Measurements from ENCODE around the gene SMIM13.
A peak's percentile ranks its signal among the peaks of the same experiment; 100 is the strongest.

The SMIM13 gene

DNA sequence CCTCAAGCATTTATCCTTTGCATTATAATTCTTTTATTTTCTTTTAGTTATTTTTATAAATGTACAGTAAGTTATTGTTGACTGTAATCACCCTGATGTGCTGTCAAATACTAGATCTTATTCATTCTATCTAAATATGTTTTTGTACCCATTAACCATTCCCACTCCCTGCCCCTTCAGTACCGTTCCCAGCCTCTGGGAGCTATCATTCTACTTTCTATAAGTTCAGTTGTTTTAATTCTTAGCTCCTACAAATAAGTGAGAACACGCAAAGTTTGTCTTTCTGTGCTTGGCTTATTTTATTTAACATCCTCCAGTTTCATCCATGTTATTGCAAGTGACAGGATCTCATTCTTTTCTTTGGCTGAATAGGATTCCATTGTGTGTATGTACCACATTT lies 30.3 kb downstream of the SMIM13 start:
- DNase-seq, result no peak

DNA sequence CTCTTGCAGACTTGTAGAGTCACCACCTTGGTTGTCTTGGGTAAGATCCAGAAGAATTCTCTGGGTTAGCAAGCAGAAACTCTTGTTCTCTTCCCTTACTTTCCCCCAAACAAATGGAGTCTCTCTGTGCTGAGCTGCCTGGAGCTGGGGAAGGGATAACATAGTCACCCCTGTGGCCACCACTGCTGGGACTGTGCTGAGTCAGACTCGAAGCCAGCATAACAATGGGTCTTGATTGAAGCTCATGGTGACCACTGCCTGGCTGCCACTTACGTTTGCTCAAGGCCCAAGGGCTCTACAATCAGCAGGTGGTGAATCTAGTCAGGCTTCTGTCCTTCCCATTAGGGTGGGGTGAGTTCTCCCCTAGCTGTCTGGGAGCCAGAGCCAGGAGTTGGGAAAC lies 33.2 kb downstream of the SMIM13 start:
- DNase-seq, result peak; percentile 34

DNA sequence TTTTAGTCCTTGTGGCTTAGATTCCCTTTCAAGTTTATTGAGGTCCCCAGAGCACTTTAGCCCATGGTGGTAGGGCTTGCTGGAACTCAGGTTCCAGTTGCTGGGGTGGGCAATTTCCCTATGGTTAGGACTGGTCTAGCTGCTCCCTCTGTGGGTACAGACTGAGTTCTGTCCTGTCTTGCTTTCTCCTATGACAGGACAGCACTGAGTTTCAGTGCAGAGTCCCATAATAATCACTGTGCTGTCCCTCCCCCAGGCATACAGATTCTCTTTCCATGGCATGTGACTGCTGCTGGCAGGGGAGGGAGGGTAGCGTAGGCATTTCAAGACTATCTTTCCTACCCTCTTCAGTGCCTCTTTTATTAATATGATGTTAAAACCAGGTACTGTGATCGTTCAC lies 35.0 kb downstream of the SMIM13 start:
- DNase-seq, result no peak

DNA sequence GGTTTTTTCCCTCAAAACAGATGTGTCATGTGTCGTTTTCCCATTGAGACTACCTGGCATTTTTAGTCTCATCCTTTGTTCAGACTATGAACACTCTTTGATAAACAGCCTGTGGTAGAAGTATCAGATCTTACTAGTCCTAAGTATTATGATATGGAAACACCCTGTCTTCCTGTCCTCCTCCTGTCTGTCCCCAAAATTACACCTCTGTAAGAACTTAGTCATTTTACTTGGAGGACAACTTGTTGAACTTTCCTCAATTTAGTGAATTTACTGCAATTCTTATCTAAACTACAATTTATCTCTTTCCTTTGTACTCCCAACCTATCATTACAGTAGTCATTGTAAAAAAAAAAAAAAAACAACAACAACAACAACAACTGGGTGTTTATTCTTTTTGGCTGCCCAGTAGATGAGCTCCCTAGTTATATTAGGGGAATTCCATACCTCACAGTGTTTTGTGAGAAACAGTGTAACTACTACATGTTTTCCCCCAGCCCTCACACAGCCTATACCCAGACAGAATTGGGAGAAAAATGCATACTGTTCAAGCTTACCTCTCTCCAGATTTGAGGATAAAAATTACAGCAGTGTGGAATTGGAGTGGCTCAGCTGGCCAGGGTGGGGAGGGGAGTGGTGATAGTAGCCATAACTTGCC lies 36.4 kb downstream of the SMIM13 start:
- DNase-seq, result no peak

DNA sequence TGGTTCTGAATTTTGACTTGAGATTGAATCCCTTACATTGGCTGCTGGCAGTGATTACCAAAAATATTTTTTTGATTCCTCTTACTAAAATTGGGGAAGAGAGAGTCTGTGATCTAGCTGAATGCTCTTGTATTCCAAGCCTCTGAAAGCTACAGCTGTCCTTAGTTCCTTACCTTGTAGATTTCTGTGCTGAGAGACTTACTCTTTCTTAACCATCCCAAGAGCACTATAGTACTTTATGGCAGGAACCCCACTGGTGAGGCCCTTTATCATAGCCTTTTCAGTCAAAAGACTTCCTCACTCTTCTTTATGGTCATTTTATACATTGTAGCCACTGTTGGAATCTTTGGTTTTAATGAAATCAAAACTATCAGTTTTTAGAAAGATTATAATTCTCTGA lies 37.0 kb downstream of the SMIM13 start:
- DNase-seq, result no peak

DNA sequence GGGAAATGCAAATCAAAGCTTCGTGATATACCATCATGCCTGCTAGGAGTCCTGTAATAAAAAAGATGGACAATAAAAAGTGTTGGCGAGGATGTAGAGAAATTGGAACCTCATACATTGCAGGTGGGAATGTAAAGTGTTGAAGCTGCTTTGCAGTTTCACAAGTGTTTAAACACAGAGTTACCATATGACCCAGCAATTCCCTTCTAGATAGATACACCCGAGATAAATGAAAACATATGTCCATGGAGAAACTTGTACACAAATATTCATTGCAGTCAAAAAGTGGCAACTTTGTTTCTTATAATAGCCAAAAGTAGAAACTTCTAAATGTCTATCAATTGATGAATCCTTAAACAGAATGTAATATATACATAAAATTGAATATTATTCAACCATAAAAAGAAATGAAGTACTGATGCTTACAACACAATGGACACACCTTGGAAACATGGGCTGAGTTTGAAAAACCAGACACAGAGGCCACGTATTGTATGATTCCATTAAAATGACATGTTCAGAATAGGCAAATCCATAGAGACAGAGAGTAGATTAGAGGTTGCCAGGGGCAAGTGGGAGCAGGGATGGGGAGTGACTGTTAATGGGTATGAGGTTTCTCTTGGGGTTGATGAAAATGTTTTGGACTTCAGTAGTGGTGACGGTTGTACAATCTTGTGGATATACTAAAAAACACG lies 38.7 kb downstream of the SMIM13 start:
- no peak for DNase-seq

DNA sequence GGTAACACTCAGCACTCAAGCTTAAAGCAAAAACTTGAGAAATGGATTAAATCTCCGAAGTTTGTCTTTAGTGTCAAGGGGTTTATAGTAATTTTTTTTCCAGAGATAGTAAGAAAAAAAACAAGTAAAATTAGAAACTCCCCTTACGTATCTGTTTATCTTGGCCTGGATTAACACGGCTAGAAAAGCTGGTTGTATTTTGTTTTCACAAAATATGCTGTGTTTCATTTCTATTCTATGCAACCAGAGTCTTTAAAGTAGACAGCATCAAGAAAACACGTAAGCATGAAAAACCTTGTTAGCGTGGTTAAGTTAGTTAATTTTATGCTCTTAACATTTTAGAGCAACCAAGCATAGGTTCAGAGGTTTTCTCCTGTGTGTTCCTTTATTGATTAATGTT lies 39.6 kb downstream of the SMIM13 start:
- DNase-seq, result no peak

DNA sequence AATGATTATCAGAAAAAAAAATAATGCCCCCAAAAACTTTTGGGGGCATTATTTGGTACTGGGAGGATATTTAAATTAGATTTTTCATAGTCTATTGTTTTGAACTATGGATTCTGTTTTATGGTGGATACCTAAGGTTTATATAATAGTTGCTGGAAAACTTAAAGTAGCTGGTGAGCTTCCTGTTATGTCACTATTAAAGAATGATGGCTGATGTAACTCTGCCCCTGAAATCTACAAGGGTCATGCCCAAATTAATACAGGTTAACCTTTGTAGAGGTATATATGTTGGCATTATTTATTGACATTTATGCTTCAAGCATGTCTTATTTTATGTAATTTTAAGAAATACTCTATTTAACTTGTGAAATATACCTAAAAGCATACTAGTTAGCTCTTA lies 43.2 kb downstream of the SMIM13 start:
- no peak for DNase-seq

DNA sequence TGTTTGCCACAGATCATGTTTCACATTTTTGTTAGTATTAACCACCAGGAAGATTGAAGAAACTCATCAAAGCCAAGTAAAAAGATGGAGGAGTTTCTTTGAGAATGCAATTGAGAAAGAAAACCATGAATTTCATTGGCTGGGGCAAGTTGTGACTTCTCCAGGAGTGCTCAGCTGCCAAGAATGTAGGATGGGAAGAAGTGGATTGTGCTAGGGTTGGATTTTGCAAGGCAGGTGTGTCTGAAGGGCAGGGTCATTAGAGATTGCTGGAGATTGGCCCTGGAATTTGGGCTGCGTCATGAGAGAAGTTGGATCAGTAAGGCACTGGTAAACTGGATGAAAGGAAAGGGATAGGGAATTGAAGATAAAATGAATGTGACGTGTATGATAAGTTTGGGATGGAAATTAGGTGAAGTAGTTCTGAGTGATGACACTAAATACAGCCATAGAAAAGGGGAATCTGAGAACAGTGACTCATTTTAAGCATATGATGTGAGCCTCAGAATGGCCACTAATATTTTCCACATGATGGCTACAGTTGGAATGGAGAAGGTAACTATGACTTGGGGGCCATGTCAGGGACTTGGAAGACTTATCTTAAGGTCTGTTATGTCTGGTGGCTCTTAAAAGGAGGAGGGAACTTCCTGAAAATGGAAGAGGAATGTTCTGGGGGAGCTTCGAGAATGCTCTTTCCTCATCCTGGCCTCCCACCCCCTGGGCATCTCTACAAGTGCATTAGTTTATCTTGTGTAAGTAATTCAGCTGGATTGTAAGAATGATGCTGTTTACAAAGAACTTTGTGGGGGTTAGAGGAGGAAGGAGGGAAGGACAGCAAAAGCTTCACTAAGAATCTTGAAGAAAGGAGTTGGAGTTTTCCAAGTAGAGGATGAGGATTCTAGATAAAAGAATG lies 45.7 kb downstream of the SMIM13 start:
- no peak for DNase-seq

DNA sequence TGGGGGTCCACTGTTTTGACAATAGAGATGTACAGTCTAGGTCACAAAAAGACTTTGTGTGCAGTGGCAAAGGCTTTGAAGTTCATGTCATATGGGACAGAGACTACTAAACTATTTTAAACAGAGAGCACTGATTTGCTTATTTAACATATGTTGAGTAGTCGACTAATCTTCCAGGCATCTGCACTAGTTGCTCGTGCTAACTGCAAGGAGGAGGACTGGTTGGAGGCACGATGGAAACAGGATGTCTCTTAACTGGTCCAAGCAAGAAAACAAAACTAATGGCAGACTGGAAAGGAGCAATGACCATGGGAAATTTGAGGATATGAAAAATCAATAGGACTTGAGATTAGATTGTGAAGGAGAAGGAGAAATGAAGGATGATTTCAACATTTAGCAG lies 46.4 kb downstream of the SMIM13 start:
- no peak for DNase-seq

DNA sequence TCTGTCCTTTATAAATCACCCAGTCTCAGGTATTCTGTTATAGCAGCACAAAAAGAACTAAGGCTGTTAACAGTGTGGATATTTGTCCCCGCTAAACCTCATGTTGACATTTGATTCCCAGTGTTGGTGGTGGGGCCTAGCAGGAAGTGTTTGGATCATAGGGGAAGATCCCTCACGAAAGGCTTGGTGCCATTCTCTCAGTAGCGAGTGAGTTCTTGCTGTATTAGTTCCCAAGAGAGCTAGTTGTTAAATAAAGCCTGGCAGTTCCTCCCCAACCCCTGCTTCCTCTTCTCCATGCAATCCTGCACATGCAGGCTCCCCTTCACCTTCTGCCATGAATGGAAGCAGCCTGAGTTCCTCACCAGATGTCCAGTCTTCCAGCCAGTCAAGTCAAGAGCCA lies 47.7 kb downstream of the SMIM13 start:
- no peak for DNase-seq

DNA sequence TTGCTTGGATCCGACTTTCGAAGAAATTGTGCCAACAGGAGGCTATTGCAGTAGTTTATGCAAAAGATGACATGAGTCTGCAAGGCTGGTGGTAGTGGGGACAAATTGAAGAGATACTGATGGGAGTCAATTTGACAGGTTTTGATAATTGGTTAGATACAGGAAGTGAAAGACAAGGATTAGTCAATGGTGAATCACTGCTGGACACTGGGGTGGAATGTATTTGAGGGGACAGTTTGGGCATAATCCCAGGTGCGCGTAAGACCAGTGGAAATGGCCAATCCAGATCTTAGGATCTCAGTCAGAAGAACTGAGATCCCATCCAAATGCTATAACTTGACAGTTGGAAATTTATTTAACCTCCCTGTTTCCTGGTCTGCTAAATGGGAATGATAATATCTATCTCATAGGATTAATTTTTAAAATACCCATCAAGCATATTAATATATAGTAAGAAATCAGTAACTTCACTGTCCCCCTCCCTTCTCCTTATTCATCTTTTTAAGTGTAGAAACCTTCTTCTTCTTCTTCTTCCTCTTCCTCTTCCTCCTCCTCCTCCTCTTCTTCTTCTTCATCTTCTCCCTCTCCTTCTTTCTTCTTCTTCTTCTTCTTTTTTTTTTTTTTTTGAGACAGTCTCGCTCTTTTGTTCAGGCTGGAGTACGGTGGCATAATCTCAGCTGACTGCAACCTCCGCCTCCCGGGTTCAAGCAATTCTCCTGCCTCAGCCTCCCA lies 48.8 kb downstream of the SMIM13 start:
- no peak for DNase-seq

DNA sequence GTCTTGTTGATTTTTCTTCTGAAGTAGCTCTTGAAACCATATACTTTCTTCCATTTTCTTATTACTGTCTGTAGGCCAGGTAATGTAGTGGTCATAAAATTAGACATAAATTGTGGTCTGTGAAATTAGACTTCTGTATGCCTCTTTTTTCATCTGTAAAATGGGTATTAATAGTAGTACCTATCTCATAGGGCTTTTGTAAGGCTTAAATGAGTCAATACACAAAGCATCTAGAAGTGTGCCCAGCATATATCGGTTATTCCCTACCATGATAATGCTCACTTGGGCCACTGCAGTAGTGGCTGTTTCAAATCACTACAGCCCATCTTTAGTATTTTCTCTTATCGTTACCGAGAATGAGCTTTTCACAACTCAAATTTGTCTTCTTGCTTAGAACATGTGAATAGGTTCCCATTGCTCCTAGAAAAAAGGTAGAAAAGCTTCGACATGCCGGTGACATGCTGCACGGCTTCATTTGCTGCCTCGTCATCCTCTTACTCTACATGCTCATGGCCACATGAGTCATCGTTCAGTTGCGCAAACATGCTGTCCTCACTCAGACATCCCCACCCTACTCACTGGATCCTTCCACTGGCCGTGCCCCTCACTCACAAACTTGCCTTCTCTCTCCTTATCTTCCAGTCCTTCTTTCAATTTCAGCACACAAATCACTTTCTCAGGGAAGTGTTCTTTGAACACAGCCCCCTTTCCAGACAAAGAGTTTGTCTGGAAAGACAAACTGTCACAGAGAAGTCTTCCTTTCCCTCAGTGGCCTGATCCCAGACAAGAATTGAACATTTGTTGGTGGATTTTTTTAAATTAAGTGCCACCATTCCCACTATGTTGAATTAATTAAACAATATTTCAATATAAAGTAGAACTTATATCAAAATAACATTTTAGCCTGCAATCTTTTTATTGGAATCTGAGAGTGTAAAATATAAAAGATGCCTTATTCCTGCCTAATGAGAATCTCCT lies 50.0 kb downstream of the SMIM13 start:
- DNase-seq, result peak; percentile 21

DNA sequence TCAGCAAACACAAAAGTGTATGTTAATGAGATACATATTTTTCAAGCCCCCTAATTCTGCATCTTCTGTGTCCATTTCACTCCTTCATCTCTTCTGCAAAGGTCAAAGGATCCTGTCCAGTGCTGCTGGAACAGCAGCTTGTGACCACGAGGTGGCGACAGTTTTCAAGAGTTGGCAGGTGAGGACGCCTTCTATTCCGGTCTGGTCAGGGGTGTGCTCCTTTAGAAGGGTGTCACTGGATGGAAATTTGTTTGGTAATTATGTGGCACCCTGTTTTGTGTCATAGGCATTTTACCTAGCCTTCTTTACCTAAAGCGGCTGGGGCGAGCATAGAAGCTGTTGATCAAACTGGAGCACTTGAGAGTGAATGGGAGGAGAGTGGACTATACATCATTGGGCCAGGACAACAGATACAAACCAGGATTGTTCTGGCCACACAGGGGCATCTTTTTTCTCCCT lies 50.8 kb downstream of the SMIM13 start:
- DNase-seq, result peak; percentile 75

DNA sequence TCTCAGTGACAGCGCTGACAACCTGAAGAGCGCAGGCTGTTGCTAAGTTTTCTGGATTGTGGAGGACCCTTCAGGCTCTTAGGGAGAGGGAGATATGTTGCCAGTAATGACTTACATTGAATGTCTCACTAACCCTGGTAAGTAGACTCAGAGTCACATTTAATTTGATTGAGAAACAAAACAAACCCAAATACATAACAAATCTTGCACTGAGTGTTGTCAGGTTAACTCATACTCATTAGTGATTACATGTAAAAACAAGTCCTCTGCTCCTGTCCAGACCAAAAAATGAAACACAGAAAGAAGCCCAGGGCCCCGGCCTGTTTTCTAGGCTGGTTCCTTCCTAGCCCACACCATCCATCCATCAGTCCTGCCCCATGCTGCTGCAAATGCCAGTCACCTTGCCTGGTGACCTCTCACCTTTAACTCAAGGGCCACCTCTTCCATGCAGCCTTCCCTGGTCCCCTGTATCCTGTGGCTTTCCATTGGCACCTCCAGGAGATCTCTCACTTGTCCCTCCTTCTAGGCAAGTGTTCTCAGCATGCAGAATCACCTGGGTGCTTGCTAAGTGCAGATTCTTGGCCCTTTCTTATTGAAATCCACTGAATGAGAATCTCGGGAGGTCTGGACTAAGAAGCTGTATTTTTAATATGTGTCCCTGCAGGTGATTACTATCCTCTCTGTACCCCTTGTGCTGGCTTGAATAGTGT lies 52.6 kb downstream of the SMIM13 start:
- no peak for DNase-seq

DNA sequence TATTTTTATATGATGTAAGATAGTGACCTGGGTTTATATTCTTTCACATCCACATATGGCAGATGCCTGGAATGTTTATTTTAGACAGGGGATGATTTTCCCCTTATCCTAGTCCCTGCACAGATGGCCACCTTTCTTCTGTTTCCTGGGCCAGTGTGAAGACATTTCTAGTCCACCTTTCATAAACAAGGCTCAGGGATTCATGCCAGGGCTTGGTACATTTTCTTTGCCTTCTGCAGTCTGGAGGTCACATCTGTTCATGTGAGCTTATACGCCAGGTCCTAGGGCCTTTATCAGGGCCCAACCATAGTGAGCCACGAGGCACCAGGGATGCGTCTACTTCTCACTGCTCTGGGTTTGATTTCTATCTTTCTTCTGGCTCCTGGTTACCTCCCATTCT lies 55.9 kb downstream of the SMIM13 start:
- DNase-seq, result peak; percentile 35

DNA sequence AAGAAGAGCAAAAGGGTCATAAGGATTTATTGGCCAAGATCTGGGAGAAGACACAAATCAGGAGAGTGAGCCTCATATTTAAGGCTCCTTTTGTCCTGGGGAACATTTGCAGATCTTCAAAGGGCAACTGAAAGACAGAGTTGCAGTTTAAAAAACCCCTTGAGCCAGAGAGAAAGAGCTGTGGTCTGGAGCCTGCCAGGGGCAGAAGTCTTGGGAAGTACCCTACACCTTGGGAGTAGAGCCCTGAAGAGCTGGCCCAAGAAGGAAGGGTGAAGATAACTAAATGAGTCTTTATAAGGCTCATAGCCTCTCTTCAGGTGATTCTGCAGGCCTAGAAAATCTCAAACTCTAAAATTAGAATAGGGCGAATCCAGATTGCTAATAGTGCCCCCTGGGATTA lies 57.9 kb downstream of the SMIM13 start:
- DNase-seq, result no peak

DNA sequence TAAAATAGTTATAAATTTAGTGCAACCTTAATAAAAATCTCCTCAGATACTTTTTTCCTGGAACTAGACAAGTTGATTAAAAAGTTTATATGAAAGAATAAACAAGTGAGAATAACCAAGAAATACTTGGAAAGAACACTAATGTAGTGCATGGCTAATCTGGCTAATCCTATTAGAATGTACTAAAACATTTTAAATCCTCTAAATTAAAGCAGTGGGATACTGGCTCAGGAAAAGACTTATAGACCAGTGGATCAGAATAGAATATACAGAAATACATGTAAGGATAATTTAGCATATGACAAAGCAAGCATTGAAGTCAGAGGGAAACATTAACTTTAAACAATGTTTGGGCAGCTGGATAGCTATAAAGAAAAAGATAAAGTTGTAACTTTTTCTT lies 58.9 kb downstream of the SMIM13 start:
- no peak for DNase-seq

DNA sequence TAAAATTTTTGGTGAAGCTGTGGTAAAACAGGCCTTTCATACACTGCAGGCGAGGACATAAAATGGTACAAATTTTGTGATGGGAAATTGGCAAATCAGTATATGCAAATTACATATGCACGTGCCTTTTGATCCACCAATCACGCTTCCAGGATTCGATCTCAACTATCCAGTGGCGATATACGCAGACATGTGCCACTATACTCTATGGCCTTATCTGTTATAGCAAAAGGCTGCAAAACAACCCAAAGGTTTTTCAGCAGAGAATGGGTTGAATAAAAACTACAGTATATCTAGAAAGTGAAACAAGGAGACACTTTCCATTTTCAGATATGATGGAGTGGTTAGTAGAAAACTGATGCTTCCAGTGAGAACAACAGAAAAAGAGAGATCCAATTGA lies 59.8 kb downstream of the SMIM13 start:
- no peak for DNase-seq

DNA sequence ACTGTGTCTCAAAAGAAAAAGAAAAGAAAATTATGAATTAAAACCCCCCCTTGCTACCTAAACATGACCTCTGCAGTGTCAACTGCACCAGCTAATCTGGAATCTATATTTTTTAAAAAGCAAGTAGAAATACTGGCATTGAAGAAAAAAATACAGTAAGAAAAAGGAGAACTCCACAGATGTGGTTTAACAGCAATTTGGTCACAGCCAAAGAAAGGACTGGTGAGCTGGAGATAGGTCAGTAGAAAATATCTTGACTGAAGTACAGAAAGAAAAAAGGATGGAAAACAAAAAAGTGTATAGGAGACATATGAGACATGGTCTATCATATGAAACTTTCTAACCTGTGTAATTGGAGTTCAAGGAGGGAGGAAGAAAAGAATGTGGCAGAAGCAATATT lies 62.0 kb downstream of the SMIM13 start:
- DNase-seq, result no peak

DNA sequence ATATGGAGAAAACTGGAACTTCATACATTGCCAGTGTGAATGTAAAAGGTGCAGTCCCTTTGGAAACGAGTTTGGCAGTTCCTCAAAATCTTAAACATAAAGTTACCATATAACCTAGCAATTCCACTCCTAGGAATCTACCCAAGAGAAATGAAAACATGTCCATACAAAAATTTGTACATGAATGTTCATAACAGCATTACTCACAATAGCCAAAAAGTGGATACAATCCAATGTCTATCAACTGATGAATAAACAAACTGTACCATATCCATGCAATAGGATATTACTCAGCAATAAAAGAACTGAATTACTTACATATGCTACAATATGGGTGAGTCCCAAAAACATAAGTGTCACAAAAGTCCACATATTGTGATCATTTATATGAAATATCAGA lies 66.6 kb downstream of the SMIM13 start:
- no peak for DNase-seq

All from NCI-H69 (cell line).